Right ventricle myocardium inferior (tissue), 1 donor: ENCODE data around the gene RAPGEF6. TPM values are rescaled to one million over a fixed set of nuclear protein-coding genes. Genes with fewer than 3 reads are reported as not detected.
"Not testable (repeated sequence)": the region's sequence is repeated elsewhere in the genome, so short reads cannot be mapped to it uniquely, and the experiment has no call there.

Experiments used
- ATAC-seq: fragments of 200-7000 bp; cut with Tn5 transposase; one replicate; pipeline ENCODE4 v1.9.1; 2020; ENCODE audit warnings: mild to moderate bottlenecking, moderate library complexity
- DNase-seq: peaks from one replicate; pipeline ENCODE4 v3.0.0; 2021; ENCODE audit errors: missing footprints
- intact Hi-C: fragments of 100-400 bp; cut with DNase I; formaldehyde crosslinking; loops from one replicate; pipeline ENCODE4 v1.11.0; 2022
- total RNA-seq: library from RNA; stranded (reverse); fragmentation: NEBNext Ultra II Directional; extraction: Animal tissue kit (Norgen Biotek cat#: 25700); gene quantifications from one replicate; pipeline ENCODE4 v1.2.1, GENCODE V29; 2021
- donor health status: DM: no; HTN: yes; CAD: no; lungs with severe emphysema.

Gene RAPGEF6
- total RNA-seq, 1 donor from 2014 or later = 8.5 TPM

DNA sequence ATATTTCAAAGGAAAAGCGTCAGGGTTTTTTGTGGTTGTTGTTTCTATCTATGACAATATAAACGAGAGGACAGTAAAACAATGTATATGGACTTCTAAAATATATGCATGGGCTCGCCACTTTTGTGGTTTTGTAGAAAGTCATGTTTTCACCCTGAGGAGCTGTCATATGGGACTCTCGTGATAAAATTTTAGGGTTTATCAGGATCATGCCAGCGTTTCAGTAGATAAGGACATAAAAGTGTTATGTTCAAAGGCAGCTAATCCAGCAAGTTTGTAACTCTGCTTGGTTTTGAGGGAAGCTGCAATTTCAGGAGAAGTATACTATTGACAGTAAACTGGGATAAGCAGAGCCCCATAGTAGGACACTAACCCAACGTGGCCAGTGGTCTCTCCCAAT is 250.9 kb downstream of the RAPGEF6 start:
- intact Hi-C loops = loop anchor here (10.0 kb wide), 1 partner anchor 219 kb away; the partner anchor contains the start of gene HINT1
- DNase-seq (no peak), ATAC-seq (no peak)

DNA sequence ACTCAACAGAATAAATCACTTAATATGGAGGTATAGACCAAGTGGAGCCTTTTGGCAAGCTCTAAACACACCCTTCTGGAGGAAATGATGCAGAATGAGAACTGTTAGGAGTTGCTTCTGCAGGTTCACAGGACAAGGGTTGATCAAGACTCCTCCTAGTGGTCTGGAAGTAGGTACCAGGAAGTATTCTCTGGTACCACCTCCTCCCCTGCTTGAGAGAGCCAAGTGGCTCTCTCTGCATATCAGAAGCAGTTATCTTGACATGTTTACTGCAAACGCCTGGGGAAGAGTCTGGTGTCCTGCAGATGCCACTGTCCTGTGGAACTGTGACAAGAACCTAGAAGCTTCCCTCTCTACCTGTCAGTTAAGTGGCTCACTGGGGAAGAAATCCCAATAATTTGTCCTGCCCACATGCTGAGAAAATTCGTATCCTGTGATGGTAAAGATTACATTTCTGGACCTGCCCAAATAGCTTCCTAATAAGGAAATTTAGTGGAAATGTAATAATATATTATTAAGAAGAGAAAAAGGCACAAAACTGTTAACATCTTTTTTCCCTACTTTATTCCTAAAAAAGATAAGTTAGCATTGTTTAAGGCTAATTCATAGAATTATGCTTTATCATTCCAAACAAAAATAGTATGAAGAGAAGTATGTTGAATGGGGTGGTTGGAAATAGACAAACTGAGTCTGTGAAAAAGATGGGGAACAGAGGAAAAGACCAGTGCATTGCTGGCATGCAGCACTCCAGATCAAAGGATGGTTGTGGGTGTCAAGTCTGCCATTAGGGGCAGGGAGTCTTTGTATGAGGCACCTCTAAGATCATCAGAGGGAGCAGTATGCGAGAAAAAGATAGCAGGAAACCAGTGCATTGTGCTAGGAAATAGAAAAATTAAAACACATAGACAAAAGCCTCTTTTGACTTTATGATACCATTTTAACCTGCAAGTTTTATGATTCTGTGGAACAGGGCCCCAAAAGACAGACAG is 252.3 kb downstream of the RAPGEF6 start:
- DNase-seq (no peak), ATAC-seq (peak; percentile 39)
- intact Hi-C loops = loop anchor here (10.0 kb wide), 1 partner anchor 218 kb away; the partner anchor contains the start of gene HINT1

DNA sequence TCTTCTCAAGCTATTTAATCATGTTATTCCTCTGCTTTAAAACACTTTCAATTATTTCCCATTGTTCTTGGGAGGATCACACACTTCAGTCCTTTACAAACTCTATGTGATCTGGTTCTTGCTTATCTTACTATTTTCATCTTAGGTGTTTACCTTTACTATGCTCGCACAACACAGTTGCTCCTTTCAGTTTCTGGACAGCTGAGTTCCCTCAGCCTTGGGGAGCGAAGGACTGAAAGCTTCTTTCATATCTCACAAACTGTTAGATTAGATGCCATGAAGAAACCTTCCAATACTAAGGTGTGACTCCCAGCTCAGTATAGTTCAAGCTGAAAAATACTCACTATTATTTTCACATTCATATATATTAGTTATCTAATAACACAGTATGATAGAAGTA is 253.3 kb downstream of the RAPGEF6 start:
- DNase-seq = no peak
- intact Hi-C loops = loop anchor here (10.0 kb wide), 1 partner anchor 217 kb away; the partner anchor contains the start of gene HINT1

DNA sequence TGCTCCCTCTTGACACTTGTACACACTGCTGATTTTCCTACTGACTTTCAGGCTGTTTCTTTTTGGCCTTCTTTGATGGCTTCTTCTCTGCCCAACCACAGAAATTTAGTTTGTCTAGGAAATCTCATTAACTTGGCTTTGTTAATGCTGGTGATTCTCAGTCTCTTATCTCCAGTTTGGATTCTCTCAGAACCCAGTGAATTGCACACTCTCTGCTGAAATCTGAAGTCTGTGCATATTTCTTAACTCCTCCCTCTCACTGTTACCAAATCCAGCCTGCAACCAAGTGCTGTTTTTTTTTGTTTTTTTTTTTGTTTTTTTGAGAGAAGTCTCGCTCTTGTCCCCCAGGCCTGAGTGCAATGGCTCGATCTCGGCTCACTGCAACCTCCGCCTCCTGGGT is 254.0 kb downstream of the RAPGEF6 start:
- DNase-seq (no peak), ATAC-seq (no peak)
- intact Hi-C loops = loop anchor here (10.0 kb wide), 1 partner anchor 216 kb away; the partner anchor contains the start of gene HINT1

More for the DNA sequence above, 253.3 kb downstream of the RAPGEF6 start:
- ATAC-seq = no peak

DNA sequence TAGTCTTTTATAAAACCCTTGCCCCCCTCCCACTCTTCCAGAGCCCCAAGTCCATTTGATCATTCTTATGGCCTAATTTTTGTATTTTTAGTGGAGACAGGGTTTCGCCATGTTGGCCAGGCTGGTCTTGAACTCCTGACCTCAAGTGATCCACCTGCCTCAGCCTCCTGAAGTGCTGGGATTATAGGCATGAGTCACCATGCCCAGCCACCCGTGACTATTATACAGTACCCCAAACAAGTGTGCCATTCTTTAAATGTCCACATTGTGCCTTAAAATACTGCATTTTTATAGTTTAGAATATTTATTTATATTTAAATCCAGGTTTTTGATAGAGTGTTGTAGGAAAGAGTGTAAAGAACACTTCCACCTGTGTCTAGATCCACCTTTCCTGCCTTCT is 254.8 kb downstream of the RAPGEF6 start:
- DNase-seq, ATAC-seq: not testable (repeated sequence)
- intact Hi-C loops = loop anchor here (10.0 kb wide), 1 partner anchor 215 kb away; the partner anchor contains the start of gene HINT1

DNA sequence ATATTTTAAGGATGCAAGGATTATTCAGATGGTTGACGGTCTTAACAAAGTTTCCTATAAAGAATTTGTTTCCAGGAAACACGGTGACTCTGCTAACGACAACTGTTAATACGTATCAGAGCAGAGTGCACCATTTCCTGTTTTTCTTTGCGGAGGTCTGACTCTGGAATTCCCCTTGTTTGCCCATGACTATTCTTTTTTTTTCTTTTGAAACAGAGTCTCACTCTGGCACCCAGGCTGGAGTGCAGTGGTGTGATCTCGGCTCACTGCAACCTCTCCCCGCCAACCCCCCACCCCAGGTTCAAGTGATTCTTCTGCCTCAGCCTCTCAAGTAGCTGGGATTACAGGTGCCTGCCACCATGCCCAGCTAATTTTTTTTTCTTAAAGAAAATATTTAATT is 255.3 kb downstream of the RAPGEF6 start:
- DNase-seq = no peak
- ATAC-seq = no peak
- intact Hi-C loops = loop anchor here (10.0 kb wide), 2 partner anchors 115 to 215 kb away; partner anchors contain the start of genes CDC42SE2 and HINT1

DNA sequence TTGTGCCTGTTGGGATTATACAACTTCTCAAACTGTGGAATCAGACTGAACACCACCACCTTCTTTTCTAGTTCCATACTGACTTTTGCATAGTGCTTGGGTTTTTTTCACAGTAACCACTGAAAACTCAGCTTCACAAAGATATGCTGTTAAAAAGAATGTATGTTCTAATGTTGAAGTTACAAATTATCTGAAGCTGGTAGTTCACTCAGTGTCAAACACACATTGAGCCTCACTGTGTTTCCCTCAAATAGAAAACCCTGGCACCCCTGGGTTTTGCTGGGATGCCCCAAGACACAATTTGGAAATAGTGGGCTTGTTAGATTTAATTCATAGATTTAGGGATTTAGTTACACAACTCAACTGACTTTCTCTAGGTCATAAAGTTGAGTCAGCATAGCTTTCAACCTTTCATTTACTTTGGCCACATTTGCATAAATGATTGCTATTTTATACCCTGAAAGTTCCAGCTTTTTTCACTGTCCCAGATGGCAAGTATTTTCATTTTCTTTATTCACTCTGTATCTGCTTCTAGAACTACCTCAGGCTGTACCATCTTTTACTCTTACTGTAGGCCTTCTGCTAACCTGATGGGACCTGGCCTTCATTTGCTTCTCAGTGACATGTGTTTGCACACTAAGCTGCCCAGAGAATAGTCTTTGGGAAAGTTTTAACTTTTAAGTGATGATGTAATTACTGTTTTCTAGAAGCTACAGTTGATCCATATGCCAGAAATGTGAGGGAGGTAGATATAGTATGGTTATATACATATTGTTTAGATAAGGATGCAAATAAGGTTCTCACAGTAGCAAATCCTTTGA is 256.1 kb downstream of the RAPGEF6 start:
- DNase-seq (no peak), ATAC-seq (no peak)
- intact Hi-C loops = loop anchor here (10.0 kb wide), 1 partner anchor 114 kb away; the partner anchor contains the start of gene CDC42SE2

DNA sequence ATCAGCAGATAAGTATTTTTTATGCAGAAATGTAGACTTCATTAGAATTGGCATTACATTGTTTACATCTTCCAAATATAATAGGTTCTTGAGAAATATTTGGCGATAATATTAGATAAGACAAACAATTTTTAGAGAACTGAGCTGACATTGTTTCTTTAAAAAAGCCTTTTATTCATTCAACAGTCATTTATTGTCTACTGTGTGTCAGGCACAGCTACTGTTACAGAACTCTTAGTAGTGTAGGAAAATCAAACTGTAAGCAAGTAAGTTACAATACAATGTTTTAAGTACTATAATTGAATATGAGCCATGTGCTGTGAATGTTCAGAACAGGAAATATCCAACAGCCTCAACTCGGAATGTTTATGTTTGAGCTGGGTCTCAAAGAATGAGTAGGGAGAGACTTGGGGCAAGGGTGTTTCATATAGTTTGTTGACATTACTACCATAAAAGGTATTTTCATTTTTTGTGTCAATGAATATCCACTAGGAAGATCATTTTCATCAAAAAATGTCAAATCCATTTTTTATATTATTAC is 257.2 kb downstream of the RAPGEF6 start:
- intact Hi-C loops = loop anchor here (10.0 kb wide), 1 partner anchor 113 kb away; the partner anchor contains the start of gene CDC42SE2
- ATAC-seq (no peak), DNase-seq (no peak)

DNA sequence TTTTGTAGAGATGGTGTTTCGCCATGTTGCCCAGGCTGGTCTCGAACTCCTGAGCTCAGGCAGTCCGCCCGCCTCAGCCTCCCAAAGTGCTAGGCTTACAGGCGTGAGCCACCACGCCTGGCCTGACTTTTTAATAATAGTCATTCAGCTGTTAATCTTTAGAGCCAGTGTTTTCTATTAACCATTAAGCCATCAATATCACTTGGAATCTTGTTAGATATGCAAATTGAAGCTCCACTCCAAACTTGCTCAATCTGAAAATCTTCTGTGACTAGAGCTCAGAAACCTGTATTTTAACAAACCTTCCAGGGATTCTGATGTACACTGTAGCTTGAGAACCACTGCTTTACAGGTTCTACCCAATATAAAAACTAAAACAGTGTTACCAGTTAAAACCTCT is 257.7 kb downstream of the RAPGEF6 start:
- DNase-seq (no peak), ATAC-seq (no peak)
- intact Hi-C loops = loop anchor here (10.0 kb wide), 1 partner anchor 113 kb away; the partner anchor contains the start of gene CDC42SE2

DNA sequence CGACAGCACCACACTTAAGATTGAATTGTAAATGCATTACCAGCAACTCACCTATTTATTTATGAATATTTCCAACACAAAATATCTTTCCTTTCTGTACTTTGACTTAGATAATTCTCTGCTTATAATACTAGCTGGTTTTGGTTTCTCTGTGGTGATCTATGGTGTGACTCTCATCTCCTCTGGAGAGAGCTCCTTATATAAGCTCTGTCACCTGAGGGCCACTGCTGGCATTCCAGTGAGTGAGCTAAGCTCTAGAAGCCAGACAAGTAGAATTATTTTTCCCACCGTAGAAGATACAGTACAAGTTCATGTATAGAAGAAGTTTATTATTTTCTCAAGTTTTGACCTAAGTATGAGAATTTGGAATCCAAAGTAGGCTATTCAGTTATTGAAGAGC is 259.7 kb downstream of the RAPGEF6 start:
- intact Hi-C loops = loop anchor here (10.0 kb wide), 1 partner anchor 111 kb away; the partner anchor contains the start of gene CDC42SE2
- ATAC-seq = no peak
- DNase-seq = no peak

Other genes with a start within 250 kb of the RAPGEF6 start
- gene FNIP1, start 161.8 kb upstream of the RAPGEF6 start, total RNA-seq = 30.8 TPM